GM21717 (cell line): ENCODE data around the gene NCOA1.

ENCODE experiments used
- ATAC-seq: cut with Tn5 transposase; IDR thresholded peaks from one replicate; pipeline ENCODE4 v1.9.1; 2021; ENCODE audit warnings: mild to moderate bottlenecking, moderate library complexity; ENCODE audit not compliant: unreplicated experiment

Gene NCOA1

GRCh38 chr2:24621779-24622538 lies 130.9 kb downstream of the NCOA1 start:
- ATAC-seq: no peak

- ATAC-seq: no peak
Observed at GRCh38 chr2:24623535-24623934, 132.5 kb downstream of the NCOA1 start.

GRCh38 chr2:24625728-24626127 lies 134.7 kb downstream of the NCOA1 start:
- ATAC-seq: no peak

DNA sequence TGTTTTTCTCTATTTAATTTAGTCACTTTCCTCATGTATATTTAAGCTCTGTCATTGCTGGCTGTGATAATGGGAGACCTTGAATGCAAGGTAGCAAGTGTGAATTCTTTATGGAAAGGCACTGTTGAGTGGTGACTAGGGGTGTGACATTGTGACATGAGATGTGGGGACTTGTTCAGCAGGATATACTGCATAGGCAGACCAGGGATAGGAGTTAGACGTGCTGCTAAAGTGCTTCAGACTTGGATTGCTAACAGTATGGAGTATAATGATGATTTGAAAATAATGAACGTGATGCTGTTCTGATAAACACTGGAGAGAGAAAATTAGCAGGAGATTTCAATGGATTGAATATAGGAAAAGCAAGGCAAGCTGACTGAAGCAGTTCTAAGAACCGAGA lies 135.1 kb downstream of the NCOA1 start:
- ATAC-seq: no peak

DNA sequence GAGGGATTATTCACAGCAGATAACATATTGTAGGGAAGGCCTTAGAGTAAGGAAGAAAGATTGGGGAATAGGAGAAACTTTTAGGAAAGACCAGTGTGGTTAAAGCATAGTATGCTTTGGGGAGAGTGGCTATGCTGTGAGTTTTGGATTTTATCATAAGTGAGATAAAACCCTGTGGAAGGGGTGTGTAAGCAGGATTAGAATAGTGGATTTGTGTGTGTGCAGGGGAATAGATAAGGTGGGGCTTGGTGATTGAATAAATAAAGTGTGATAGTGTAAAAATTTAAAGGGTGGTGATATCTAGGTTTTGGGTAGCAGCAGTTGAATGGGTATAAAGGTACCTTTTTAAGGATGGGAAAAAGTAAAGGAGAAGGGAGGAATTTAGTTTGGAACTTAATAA lies 137.7 kb downstream of the NCOA1 start:
- no peak for ATAC-seq

GRCh38 chr2:24632172-24632571 lies 141.1 kb downstream of the NCOA1 start:
- no peak for ATAC-seq

GRCh38 chr2:24635181-24635580 lies 144.1 kb downstream of the NCOA1 start:
- no peak for ATAC-seq

- ATAC-seq: no peak
Observed at GRCh38 chr2:24638568-24638967, 147.5 kb downstream of the NCOA1 start.

DNA sequence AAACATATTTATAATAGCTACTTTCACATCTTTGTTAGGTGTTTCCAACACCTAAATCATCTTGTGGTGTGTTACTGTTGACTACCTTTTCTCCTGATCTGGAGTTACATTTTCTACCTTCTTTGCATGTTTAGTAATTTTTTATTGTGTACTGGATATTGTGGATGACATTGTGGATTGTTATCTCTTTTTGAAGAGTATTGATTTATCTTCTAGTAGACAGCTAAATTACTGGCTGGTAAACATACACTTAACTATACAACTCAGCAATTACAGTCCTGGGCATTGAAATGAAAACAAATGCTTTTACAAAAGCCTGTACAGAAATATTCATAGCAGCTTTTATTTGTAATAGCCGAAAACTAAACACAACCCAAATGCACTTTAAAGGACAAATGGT lies 151.3 kb downstream of the NCOA1 start:
- no peak for ATAC-seq

DNA sequence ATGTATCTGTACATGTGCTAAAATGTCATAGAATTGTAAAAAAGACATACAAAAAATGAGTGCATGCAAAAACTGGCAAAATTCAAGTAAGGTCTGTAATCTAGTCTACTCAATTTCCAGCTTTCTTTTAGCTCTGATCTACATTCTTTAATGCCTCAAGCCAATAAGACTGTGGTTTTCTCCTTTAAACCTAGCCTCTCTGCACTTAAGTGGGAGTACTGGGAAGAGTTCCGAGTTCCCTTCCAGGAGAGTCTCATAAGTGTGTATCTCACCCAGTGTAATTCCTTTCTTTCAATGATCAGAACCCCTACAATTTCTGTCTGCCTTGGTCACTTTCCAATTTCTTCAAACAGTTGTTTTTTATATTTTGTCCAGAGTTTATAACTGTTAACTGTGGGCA lies 152.0 kb downstream of the NCOA1 start:
- ATAC-seq: no peak

DNA sequence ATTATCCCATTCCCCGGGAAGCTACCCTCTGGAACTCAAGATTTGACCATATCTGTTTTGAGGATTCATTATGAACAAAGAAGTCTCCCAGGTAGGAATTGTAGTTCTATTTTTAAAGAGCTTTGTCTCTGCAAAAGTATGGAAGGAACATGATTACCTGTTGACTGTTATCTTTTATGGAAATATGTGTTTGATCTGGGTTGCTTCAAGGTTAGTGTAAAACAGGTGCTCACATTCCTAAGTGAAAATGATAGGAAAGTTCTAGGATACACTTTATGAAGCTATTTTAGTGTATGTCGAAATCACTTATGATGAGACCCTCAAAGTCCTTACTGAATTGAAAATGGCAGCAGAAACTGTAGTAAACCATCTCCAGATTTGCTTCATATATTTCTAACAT lies 153.0 kb downstream of the NCOA1 start:
- ATAC-seq: no peak

GRCh38 chr2:24650997-24651642 lies 160.1 kb downstream of the NCOA1 start:
- no peak for ATAC-seq

- no peak for ATAC-seq
Observed at GRCh38 chr2:24651643-24652003, 160.6 kb downstream of the NCOA1 start.

DNA sequence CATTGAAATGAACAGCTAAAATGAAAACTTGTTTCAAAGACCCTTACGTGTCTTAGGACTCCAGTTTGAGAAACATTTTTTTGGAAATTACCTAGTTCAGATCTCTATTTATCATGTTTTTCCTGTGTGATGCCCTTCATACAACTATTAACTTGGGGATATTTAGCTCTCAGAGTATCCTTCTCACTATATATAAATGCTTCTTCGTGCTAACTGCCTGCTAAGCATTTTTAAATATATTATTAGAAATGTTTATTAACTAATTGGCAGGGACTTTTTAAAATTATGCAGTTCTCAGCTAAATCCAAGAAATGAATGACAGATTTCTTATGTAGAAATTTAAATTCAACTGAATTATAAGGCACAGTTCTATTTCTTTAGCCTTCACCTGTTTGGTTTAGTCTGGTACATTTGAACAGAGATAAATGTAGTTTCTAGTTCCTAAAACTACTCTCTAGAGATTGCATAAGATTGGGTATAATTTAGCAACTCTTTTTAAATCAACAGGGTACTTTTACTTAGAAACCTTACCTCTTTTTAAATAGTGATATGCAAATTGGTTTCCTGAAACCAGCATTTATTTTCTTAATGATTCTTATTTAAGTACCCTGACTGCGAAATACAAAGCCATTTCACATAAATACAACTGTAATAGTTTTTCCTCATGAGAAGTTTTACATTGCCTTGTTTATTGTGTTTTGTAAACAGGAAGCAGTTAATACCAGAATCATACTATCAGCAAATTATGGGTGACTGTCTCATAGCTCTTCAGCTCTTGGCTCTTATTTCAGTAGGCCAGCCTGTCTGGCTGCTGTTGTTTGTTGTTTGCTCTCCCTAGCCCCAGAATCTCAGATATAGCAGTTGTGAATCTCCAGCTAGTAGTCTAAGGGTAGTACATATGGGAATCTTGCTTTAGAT lies 161.5 kb downstream of the NCOA1 start:
- no peak for ATAC-seq

DNA sequence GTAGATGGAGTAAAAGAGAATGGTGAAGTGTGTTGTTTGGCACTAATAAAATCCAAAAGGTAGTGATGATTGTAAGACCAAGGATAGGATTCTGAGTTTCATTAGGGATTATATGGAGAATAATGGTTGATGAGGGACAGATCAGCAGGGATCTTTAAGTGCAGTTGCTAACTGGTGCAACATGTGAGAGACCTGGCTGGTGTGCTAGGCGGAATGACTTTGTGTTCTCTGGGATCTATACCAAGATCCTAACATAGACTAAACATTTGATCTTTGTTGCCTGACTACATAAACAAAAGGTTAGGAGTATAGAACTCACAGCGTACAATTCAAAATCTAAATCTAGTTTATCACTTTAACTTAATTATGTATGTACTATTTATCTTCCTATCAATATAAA lies 166.8 kb downstream of the NCOA1 start:
- no peak for ATAC-seq

GRCh38 chr2:24658531-24659202 lies 167.6 kb downstream of the NCOA1 start:
- no peak for ATAC-seq

DNA sequence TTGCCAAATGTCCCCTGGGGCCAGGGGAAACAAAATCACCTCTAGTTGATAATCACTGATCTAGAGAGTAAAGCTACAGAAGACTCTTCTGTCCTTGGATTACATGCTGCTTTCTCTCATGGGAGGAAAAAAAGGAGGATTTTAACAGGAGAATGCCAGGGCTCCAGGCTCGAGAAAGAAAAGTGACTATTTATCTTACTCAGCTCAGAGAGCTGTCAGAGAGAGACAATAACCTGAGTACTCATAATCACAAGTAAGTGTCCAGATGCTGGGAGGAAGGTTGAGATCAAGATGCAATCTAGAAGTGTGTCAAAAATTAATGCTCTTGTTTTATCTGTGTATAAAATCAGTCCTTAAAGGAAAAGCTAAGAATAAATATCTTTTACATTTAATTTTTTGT lies 168.8 kb downstream of the NCOA1 start:
- ATAC-seq: no peak

DNA sequence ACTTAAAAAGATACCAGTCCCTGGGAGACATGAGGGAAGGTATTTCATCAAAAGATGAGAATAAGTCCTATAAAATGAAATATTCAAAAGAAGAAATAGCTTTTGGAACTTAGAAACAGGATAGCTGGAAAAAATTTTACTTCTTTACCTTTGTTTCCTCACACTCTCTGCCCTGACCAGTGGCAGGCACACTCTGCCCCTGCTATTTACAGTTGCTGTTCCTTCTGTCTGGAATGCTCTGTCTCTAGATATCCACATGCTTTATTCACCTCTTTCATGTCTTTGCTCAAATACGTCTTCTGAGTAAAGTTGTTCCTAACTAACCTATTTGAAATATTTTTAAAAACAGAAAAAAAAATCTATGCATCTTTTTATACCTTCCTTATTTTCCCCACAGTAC lies 176.5 kb downstream of the NCOA1 start:
- no peak for ATAC-seq

- ATAC-seq: no peak
Observed at GRCh38 chr2:24671230-24671629, 180.2 kb downstream of the NCOA1 start.

GRCh38 chr2:24672589-24672988 lies 181.5 kb downstream of the NCOA1 start:
- ATAC-seq: no peak

GRCh38 chr2:24675338-24675737 lies 184.3 kb downstream of the NCOA1 start:
- no peak for ATAC-seq
